Aorta (tissue), 5 donors: Measurements from ENCODE around the gene SEMA6D. TPM values are rescaled to one million over a fixed set of nuclear protein-coding genes. Genes with fewer than 3 reads are reported as not detected.

Experiments used
- ATAC-seq: fragments of 200-7000 bp; cut with Tn5 transposase; one replicate; pipeline ENCODE4 v1.9.1; 2022; ENCODE audit warnings: moderate library complexity; ENCODE audit not compliant: low FRiP score
- DNase-seq, 2 donors: peaks; one replicate each; pipeline ENCODE4 v3.0.0-alpha.2; 2020
- H3K27ac ChIP-seq, 2 donors: one replicate each; pipeline ENCODE4 v1.5.1; 2013; ENCODE audit warnings: low read length in 2 of 2, mild to moderate bottlenecking in 2 of 2, moderate library complexity in 2 of 2, control low read depth in 1 of 2, inconsistent platforms in 1 of 2, low read depth in 1 of 2
- H3K27me3 ChIP-seq, 2 donors: one replicate each; pipeline ENCODE4 v1.6.1; 2013; ENCODE audit warnings: control low read depth in 1 of 2, low read length in 1 of 2, mild to moderate bottlenecking in 1 of 2, moderate library complexity in 1 of 2; ENCODE audit not compliant: insufficient read depth in 2 of 2, control insufficient read depth in 1 of 2
- H3K36me3 ChIP-seq, 2 donors: one replicate each; pipeline ENCODE4 v1.6.1; 2013; ENCODE audit warnings: control low read depth in 1 of 2, low read length in 1 of 2, mild to moderate bottlenecking in 1 of 2; ENCODE audit not compliant: insufficient read depth in 2 of 2, control insufficient read depth in 1 of 2
- H3K4me1 ChIP-seq, 2 donors: one replicate each; pipeline ENCODE4 v1.6.1; 2013; ENCODE audit warnings: low read length in 2 of 2, control low read depth in 1 of 2, mild to moderate bottlenecking in 1 of 2, moderate library complexity in 1 of 2; ENCODE audit not compliant: insufficient read depth in 2 of 2, control insufficient read depth in 1 of 2
- H3K4me3 ChIP-seq, 2 donors: one replicate each; pipeline ENCODE4 v1.5.1; 2013; ENCODE audit warnings: low read length in 2 of 2, control low read depth in 1 of 2, mild to moderate bottlenecking in 1 of 2
- H3K9me3 ChIP-seq: one replicate; pipeline ENCODE4 v1.6.1; 2013; ENCODE audit warnings: mild to moderate bottlenecking, low read length; ENCODE audit not compliant: control insufficient read depth
- WGBS, 2 donors: extraction: QIAGEN DNeasy Blood & Tissue Kit; methylation state at CpG; one replicate each; pipeline ENCODE4 v1.1.7; 2013; 5-methylcytosine and 5-hydroxymethylcytosine counted together
- intact Hi-C, 2 donors: fragments of 100-400 bp; cut with DNase I; formaldehyde crosslinking; loops; one replicate each; pipeline versions ENCODE4 v1.14.2 to v1.15.0; 2022
- polyA plus RNA-seq, 2 donors: library from polyadenylated mRNA; stranded (reverse); fragments of 200-250 nt; gene quantifications; one replicate each; pipeline ENCODE4 v1.2.3, GENCODE V29; 2013
- total RNA-seq, 2 donors: library from RNA; stranded (reverse); fragmentation: NEBNext Ultra II Directional; extraction: Animal tissue kit (Norgen Biotek cat#: 25700); gene quantifications; one replicate each; pipeline ENCODE4 v1.2.1, GENCODE V29; 2021
- donor health status: healthy with polysubstance abuse.
- donor health status: Bipolar disorder and iron deficiency.
- donor health status: DM: no; HTN: no; CAD: no.
- donor health status: DM: no; HTN: no; CAD: no.
- donor health status: DM: yes; HTN: yes; CAD: no.

Gene SEMA6D
- total and polyA plus RNA-seq, 4 donors = 2.4 to 22.7 (median 7.9) TPM

DNA sequence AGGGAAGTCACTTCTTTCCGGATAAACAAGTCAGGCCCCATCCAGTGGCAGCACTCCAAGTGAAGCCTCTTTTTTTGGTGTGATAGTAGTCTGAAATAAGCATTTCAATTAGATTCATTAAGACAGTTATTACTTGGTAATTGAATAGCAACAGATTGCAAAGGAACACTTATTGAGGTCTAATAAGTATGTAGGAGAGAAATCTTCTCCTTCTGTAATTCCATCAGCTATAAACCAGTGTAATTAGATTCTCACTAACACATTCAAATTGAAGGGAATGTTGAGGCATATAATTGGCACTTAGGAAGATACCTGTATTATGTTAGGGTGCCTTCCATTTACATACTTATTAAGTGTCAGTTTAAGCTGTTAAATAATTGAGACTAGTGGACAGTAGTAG is 73.9 kb downstream of the SEMA6D start:
- Histone ChIP-seq H3K4me1 (peaks cover 4 to 12% of the 10 kb centered on the region in 2 donors), H3K27ac (no peak overlapping the region), H3K27me3 (no peaks in the 10 kb centered on the region), H3K9me3 (no peaks in the 10 kb centered on the region), H3K4me3 (no peak overlapping the region), H3K36me3 (no peaks in the 10 kb centered on the region)
- intact Hi-C loops = no loop called here
- ATAC-seq (no peak), DNase-seq (no peak)
- 89 to 95% methylated on average over 1 of the region's 1 CpG for WGBS, 2 donors

DNA sequence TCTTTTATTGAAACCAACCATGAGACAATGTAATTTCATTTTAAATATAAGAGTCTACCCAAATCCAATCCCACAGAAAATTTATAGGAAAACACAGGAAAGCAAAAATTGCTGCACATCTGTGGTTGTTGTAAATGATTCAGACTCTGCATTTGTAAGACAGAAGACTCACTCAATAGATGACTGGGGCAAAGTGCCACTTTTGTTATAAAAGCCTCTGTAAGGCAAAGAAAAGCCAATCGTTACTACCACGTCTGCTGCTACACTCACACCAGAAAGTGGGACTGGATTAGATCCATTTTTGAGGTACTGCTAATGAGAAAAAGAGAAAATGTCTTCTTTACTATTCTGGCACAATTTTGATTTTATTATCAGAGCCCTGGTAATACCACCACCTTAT is 74.9 kb downstream of the SEMA6D start:
- DNase-seq = no peak
- Histone ChIP-seq H3K9me3 (no peaks in the 10 kb centered on the region), H3K36me3 (no peaks in the 10 kb centered on the region), H3K4me1 (peaks cover 4 to 12% of the 10 kb centered on the region in 2 donors), H3K4me3 (no peak overlapping the region), H3K27me3 (no peaks in the 10 kb centered on the region), H3K27ac (no peak overlapping the region)
- intact Hi-C loops = no loop called here
- no peak for ATAC-seq
- 89 to 93% methylated on average over 2 of the region's 2 CpGs for WGBS, 2 donors

DNA sequence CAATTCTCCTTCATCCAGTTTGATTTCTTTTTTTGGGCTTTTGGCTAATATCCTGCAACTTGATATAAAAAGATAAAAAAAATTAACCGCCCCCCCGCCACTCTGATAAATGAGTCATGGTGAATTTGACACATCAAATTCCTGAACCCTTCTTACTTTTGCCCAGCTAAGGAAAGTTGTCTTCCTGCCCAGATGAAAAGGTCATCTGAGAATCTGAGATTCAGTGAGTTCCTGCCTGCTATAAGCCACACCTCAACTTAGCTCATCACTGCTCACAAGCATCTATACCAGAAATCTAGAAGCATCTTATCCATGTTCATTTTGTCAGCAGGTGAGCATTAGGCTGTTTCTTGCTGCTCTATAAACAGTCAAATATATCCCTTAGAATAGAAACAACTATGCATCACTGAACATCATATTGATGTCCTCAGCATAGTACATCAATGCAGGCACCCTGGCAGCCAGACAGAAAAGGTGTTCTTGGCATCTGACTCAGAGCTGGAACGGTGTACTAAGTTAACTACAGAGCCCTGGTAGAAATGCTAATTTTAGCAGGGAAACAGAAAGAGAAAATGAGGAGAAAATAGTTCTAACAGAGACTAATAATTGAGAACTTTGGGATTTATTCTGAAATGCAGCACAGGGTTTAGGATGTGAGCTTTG is 77.1 kb downstream of the SEMA6D start:
- DNase-seq (no peak), ATAC-seq (no peak)
- Histone ChIP-seq H3K27ac (no peak overlapping the region), H3K27me3 (no peaks in the 10 kb centered on the region), H3K4me1 (peaks cover 2 to 12% of the 10 kb centered on the region in 2 donors), H3K4me3 (no peak overlapping the region), H3K36me3 (no peaks in the 10 kb centered on the region), H3K9me3 (no peaks in the 10 kb centered on the region)
- 24 to 28% methylated on average over 3 of the region's 3 CpGs for WGBS, 2 donors
- intact Hi-C loops = no loop called here

DNA sequence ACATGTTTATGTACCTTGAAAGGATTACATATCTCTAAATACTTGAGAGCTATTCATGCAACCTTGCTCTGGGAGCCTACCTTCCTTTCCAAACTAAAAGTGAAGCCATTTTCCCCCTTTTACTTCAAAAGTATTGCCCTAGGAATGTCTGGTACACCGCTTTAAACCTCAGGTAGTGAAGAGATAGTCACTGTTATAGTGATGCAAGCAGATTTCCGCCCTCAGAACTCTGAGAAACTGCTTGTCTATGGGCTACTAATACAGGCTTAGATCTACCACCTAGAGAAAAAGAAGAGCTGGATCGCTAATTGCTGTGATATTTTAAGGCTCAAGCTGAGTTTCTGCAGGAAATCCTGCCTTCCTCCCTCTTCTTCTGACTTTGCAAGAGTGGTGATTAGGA is 78.6 kb downstream of the SEMA6D start:
- H3K36me3 ChIP-seq = no peaks in the 10 kb centered on the region
- peaks cover 2 to 12% of the 10 kb centered on the region in 2 donors for H3K4me1 ChIP-seq
- H3K27ac ChIP-seq = no peak overlapping the region
- WGBS, 2 donors = 93 to 94% methylated on average over 3 of the region's 3 CpGs
- intact Hi-C loops = no loop called here
- H3K9me3 ChIP-seq = no peaks in the 10 kb centered on the region
- H3K4me3 ChIP-seq = no peak overlapping the region
- H3K27me3 ChIP-seq = no peaks in the 10 kb centered on the region
- ATAC-seq = no peak
- DNase-seq = no peak

DNA sequence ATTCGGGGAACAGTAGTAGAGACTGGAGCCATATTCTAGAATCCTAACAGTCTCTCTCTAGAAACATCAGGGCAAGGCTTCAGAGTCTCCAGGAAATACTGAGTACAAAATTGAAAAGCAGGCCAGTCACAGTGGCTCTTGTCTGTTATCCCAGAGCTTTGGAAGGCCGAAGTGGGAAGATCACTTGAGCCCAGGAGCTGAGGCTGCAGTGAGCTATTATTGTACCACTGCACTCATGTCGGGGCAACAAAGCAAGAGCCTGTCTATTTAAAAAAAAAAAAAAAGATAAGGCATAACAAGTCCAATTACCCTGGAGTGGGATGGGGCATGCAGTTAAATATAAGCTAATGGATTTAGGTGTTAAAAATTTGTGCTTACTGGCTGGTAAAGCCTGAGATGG is 79.0 kb downstream of the SEMA6D start:
- DNase-seq (no peak), ATAC-seq (no peak)
- no peak overlapping the region for H3K27ac ChIP-seq
- H3K4me1 ChIP-seq = peaks cover 2 to 12% of the 10 kb centered on the region in 2 donors
- no peaks in the 10 kb centered on the region for H3K27me3 ChIP-seq
- H3K36me3 ChIP-seq = no peaks in the 10 kb centered on the region
- WGBS, 2 donors = 62 to 80% methylated on average over 3 of the region's 3 CpGs
- H3K4me3 ChIP-seq = no peak overlapping the region
- intact Hi-C loops = no loop called here
- H3K9me3 ChIP-seq = no peaks in the 10 kb centered on the region

DNA sequence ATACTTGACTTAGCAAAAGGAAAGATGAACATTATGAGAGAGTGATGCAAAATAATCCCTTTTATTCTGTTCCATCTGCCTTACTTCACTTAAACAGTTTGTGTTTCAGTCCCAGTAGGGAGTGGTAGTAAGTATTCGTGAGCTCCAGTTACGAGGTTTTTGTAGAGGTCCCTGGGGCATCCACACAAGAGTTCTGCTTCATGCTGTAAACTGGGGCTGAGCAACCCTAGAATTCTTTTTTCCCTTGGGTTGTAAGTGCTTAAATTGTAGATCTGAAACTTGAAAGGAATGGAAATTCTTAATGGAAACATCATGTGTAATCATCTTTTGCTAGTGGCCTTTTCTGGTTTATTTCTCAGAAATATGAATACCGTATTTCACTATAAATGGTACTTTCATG is 79.5 kb downstream of the SEMA6D start:
- WGBS, 2 donors = 83 to 84% methylated on average over 3 of the region's 3 CpGs
- no peaks in the 10 kb centered on the region for H3K27me3 ChIP-seq

DNA sequence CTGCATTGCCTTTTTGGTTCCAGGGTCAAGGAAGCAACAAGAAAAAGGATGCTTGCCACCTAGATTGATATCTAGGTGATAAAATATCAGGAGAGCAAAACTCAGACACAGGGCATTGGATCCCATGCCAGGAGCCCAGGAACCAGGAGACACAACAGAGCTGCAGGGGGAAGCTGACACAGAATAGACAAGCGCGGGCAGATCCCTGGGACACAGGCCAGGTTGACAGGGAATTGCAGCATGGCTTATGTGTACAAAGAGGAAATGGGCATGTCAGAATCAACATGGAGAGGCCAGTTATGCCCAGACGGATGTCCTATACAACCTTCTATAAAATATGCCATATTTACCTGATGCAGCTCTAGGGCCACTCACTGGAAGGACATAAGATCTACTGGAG is 84.2 kb downstream of the SEMA6D start:
- DNase-seq = no peak
- intact Hi-C loops = loop anchor here in 1 of 2 donors (10.0 kb wide), 1 partner anchor 133 kb away; no protein-coding TSS in a partner anchor
- Histone ChIP-seq H3K4me3 (no peak overlapping the region), H3K27ac (no peak overlapping the region), H3K27me3 (no peaks in the 10 kb centered on the region), H3K4me1 (no peaks in the 10 kb centered on the region), H3K9me3 (no peaks in the 10 kb centered on the region), H3K36me3 (no peaks in the 10 kb centered on the region)
- no peak for ATAC-seq
- WGBS, 2 donors = 92 to 95% methylated on average over 3 of the region's 3 CpGs

More for the DNA sequence above, 79.5 kb downstream of the SEMA6D start:
- Histone ChIP-seq H3K4me1 (peaks cover 2 to 12% of the 10 kb centered on the region in 2 donors), H3K4me3 (no peak overlapping the region), H3K36me3 (no peaks in the 10 kb centered on the region), H3K27ac (no peak overlapping the region), H3K9me3 (no peaks in the 10 kb centered on the region)
- intact Hi-C loops = no loop called here
- ATAC-seq (no peak), DNase-seq (no peak)

DNA sequence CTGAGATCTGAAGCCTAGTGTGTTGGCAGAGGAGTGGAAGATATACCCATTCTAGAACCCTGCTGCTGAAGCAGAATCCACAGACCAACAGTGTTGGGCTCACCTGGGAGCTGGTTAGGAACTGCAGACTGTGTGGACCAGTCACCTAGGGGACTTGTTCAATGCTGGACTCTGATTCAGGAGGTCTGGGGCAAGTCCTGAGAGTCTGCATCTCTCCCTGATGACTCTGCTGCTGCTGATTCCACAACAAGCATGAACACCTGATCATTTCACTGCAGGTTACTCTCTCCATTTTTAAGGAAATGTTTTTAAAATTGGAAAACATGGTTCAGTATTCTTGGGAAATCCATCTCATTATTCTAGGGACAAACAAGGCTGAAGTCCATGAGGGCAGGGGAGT is 84.9 kb downstream of the SEMA6D start:
- Histone ChIP-seq H3K4me1 (no peaks in the 10 kb centered on the region), H3K27me3 (no peaks in the 10 kb centered on the region), H3K36me3 (no peaks in the 10 kb centered on the region), H3K27ac (no peak overlapping the region), H3K4me3 (no peak overlapping the region), H3K9me3 (no peaks in the 10 kb centered on the region)
- DNase-seq = no peak
- intact Hi-C loops = loop anchor here in 1 of 2 donors (10.0 kb wide), 1 partner anchor 133 kb away; no protein-coding TSS in a partner anchor
- no peak for ATAC-seq

DNA sequence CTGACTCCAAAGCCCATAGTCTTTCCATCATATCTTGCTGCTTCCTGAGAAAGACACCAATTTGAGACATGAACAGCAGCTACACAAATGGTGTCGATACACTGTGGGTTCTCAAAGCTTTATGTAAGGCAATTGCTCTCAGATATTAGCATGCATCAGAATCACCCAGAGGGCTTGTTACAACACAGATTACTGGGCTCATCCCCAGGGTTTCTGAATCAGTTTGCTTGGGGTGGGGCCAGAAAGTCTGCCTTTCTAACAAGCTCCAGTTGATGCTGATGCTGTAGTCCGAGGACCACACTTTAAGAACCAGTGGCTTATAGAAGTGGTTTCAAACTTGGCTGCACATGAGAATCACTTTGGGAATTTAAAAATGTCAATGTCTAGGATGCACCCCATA is 86.5 kb downstream of the SEMA6D start:
- Histone ChIP-seq H3K27ac (no peak overlapping the region), H3K9me3 (no peaks in the 10 kb centered on the region), H3K27me3 (no peaks in the 10 kb centered on the region), H3K4me3 (no peak overlapping the region), H3K4me1 (no peaks in the 10 kb centered on the region), H3K36me3 (no peaks in the 10 kb centered on the region)
- 95 to 99% methylated on average over 2 of the region's 2 CpGs for WGBS, 2 donors
- ATAC-seq (no peak), DNase-seq (no peak)
- intact Hi-C loops = loop anchor here in 1 of 2 donors (10.0 kb wide), 1 partner anchor 131 kb away; no protein-coding TSS in a partner anchor
